ENCODE data around the gene SP140. TPM values are rescaled to one million over a fixed set of nuclear protein-coding genes. Genes with fewer than 3 reads are reported as not detected.

SP140 gene
- total and polyA plus RNA-seq, 7 donors = 0.19 to 0.59 (median 0.35) TPM

- ATAC-seq (no peak), DNase-seq (no peak)
- peaks cover 0 to 42% of the 10 kb centered on the region in 2 donors for H3K36me3 ChIP-seq (ENCODE audit: insufficient read depth in 1 of 2, low read depth in 1 of 2)
- no peak overlapping the region for H3K27ac ChIP-seq
- H3K27me3 ChIP-seq (ENCODE audit: insufficient read depth in 3 of 3, low read length in 2 of 3) = no peaks in the 10 kb centered on the region
- WGBS, 3 donors = 84 to 91% (median 85%) methylated on average over 3 of the region's 3 CpGs
- H3K4me3 ChIP-seq = no peak overlapping the region
- TF ChIP-seq CTCF (IDR thresholded peaks at IDR 0.05) = no peak
- no peaks in the 10 kb centered on the region for H3K9me3 ChIP-seq
- H3K4me1 ChIP-seq = no peaks in the 10 kb centered on the region
- intact Hi-C loops (cut with DNase I) = loop anchor here in 1 of 2 donors (10.0 kb wide), 1 partner anchor 397 kb away; no protein-coding TSS in a partner anchor
Measured at GRCh38 chr2:230217424-230217823, 8.1 kb upstream of the SP140 start.

- H3K4me3 ChIP-seq = peak overlapping the region; percentile 68
- no peaks in the 10 kb centered on the region for H3K9me3 ChIP-seq
- no peak for ATAC-seq
- intact Hi-C loops (cut with DNase I) = loop anchor here in 1 of 2 donors (10.0 kb wide), 1 partner anchor 396 kb away; no protein-coding TSS in a partner anchor
- H3K36me3 ChIP-seq (ENCODE audit: insufficient read depth in 1 of 2, low read depth in 1 of 2) = peaks cover 0 to 32% of the 10 kb centered on the region in 2 donors
- H3K4me1 ChIP-seq = no peaks in the 10 kb centered on the region
- H3K27ac ChIP-seq = no peak overlapping the region
- no peak for TF ChIP-seq CTCF (IDR thresholded peaks at IDR 0.05)
- 49 to 71% (median 49%) methylated on average over 2 of the region's 2 CpGs for WGBS, 3 donors
- H3K27me3 ChIP-seq (ENCODE audit: insufficient read depth in 3 of 3, low read length in 2 of 3) = no peaks in the 10 kb centered on the region
- DNase-seq = no peak
Measured at GRCh38 chr2:230218421-230218820, 7.1 kb upstream of the SP140 start.

- H3K27me3 ChIP-seq (ENCODE audit: insufficient read depth in 3 of 3, low read length in 2 of 3) = no peaks in the 10 kb centered on the region
- intact Hi-C loops (cut with DNase I) = loop anchor here in 1 of 2 donors (10.0 kb wide), 1 partner anchor 395 kb away; no protein-coding TSS in a partner anchor
- H3K27ac ChIP-seq = peak within 1 kb of the TSS; percentile 62
- ATAC-seq (peak; percentile 85 to 96 (median 92)), DNase-seq (peak; percentile 69 to 80)
- peak within 1 kb of the TSS; percentile 68 for H3K4me3 ChIP-seq
- TF ChIP-seq CTCF (IDR thresholded peaks at IDR 0.05) = no peak
- no peaks in the 10 kb centered on the region for H3K9me3 ChIP-seq
- H3K36me3 ChIP-seq (ENCODE audit: insufficient read depth in 1 of 2, low read depth in 1 of 2) = peaks cover 0 to 20% of the 10 kb centered on the region in 2 donors
- no peaks in the 10 kb centered on the region for H3K4me1 ChIP-seq
- 1 to 2% (median 1%) methylated on average over 19 of the region's 19 CpGs for WGBS, 3 donors
Measured at GRCh38 chr2:230219419-230220331, 5.9 kb upstream of the SP140 start, which contains the start of gene SP110. SP110 (minus strand) TSS chr2:230219984; CDS start chr2:230216927, 3,057 bp downstream.

GRCh38 chr2:230220347-230220969, 5.1 kb upstream of the SP140 start:
- ATAC-seq (peak in 1 of 4 donors; percentile 19), DNase-seq (no peak)
- no peaks in the 10 kb centered on the region for H3K4me1 ChIP-seq
- H3K27ac ChIP-seq = peak overlapping the region; percentile 62
- peaks cover 0 to 13% of the 10 kb centered on the region in 2 donors for H3K36me3 ChIP-seq (ENCODE audit: insufficient read depth in 1 of 2, low read depth in 1 of 2)
- H3K4me3 ChIP-seq = peak overlapping the region; percentile 68
- WGBS, 3 donors = 100% methylated on average over 1 of the region's 1 CpG
- TF ChIP-seq CTCF (IDR thresholded peaks at IDR 0.05) = no peak
- H3K9me3 ChIP-seq = no peaks in the 10 kb centered on the region
- intact Hi-C loops (cut with DNase I) = no loop called here
- H3K27me3 ChIP-seq (ENCODE audit: insufficient read depth in 3 of 3, low read length in 2 of 3) = no peaks in the 10 kb centered on the region
